Activated T-cell treated with anti-CD3 and anti-CD28 coated beads, Interleukin-2, amount 50 U/mL, for 4 hours (primary cell): Measurements from ENCODE around the gene FSTL3. TPM values are rescaled to one million over a fixed set of nuclear protein-coding genes. Genes with fewer than 3 reads are reported as not detected.
"Not testable (repeated sequence)": the region's sequence is repeated elsewhere in the genome, so short reads cannot be mapped to it uniquely, and the experiment has no call there.

ENCODE experiments used
- ATAC-seq, 2 donors: fragments of 200-7000 bp; cut with Tn5 transposase; one replicate each; pipeline ENCODE4 v1.10.0; 2021
- DNase-seq: peaks from one replicate; pipeline ENCODE4 v3.0.0-alpha.2; 2020
- H3K27me3 Mint-ChIP-seq: one replicate; pipeline ENCODE4 v1.8.0; 2021; ENCODE audit warnings: low read depth, mixed read lengths
- H3K36me3 Mint-ChIP-seq: one replicate; pipeline ENCODE4 v1.8.0; 2022; ENCODE audit warnings: mixed read lengths; ENCODE audit not compliant: insufficient read depth
- H3K4me1 Mint-ChIP-seq: one replicate; pipeline ENCODE4 v1.8.0; 2021; ENCODE audit warnings: low read depth, mixed read lengths
- H3K4me3 Mint-ChIP-seq: one replicate; pipeline ENCODE4 v1.8.0; 2021; ENCODE audit warnings: mild to moderate bottlenecking, moderate library complexity, mixed read lengths
- H3K9me3 Mint-ChIP-seq: one replicate; pipeline ENCODE4 v1.8.0; 2021; ENCODE audit warnings: mixed read lengths
- total RNA-seq, 3 donors: library from RNA; stranded (reverse); gene quantifications; one replicate each; pipeline ENCODE4 v1.2.1, GENCODE V29; 2021

Gene FSTL3
- total RNA-seq, 3 donors from 2014 or later: 8.0 to 9.9 (median 8.3) TPM

DNA sequence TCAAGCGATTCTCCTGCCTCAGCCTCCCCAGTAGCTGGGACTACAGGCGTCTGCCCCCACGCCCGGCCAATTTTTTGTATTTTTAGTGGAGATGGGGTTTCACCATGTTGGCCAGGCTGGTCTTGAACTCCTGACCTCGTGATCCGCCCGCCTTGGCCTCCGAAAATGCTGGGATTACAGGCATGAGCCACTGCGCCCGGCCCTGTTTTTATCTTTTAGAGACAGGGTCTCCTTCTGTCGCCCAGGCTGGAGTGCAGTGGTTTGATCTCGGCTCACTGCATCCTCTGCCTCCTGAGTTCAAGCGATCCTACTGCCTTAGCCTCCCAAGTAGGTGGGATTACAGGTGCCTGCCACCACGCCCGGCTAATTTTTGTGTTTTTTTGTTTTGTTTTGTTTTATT, 22.3 kb downstream of the FSTL3 start:
- peaks cover 35% of the 10 kb centered on the region for H3K27me3 Mint-ChIP-seq
- not testable (repeated sequence) for H3K4me3 Mint-ChIP-seq, H3K4me1 Mint-ChIP-seq, H3K36me3 Mint-ChIP-seq, H3K9me3 Mint-ChIP-seq, DNase-seq, ATAC-seq

DNA sequence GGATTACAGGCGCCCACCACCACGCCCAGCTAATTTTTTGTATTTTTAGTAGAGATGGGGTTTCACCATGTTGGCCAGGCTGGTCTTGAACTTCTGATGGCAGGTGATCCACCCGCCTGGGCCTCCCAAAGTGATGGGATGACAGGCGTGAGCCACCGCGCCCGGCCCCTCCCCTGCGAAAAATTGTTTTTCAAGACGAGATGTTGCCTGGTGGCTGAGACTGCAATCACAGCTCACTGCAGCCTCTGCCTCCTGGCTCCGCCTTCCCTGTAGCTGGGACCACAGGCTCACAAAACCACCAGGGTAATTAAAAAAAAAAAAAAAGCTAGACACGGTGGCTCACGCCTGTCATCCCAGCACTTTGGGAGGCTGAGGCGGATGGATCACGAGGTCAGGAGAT, 23.7 kb downstream of the FSTL3 start:
- not testable (repeated sequence) for H3K4me3 Mint-ChIP-seq, DNase-seq, H3K36me3 Mint-ChIP-seq, ATAC-seq, H3K4me1 Mint-ChIP-seq, H3K9me3 Mint-ChIP-seq
- peaks cover 33% of the 10 kb centered on the region for H3K27me3 Mint-ChIP-seq

DNA sequence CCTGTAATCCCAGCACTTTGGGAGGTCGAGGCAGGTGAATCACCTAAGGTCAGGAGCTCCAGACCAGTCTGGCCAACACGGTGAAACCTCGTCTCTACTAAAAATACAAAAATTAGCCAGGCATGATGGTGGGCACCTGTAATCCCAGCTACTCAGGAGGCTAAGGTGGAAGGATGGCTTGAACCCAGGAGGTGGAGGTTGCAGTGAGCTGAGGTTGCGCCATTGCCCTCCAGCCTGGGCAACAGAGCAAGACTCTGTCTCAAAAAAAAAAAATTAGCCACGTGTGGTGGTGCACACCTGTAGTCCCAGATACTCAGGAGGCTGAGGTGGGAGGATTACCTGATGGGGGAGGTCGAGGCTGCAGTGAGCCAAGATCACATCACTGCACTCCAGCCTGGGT, 26.7 kb downstream of the FSTL3 start:
- not testable (repeated sequence) for H3K4me3 Mint-ChIP-seq, H3K9me3 Mint-ChIP-seq, H3K36me3 Mint-ChIP-seq, ATAC-seq, H3K4me1 Mint-ChIP-seq, DNase-seq
- H3K27me3 Mint-ChIP-seq: peaks cover 31% of the 10 kb centered on the region

DNA sequence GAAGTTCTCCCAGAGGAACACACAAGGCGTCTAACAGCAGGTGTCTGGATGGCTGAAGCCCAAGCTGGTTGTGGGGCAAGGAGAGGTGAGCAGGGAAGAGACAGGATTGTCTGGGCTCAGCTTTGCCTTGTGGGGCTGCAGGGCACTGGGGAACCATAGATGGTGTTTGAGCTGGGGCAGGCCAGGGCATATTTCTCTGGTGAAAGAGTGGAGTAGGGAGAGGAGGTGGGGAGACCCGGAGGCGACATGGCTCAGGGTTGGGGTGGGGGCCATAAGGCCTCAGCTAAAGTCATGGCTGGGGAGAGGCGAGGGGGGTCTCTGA, 27.1 kb downstream of the FSTL3 start:
- Mint-ChIP-seq H3K9me3 (no peaks in the 10 kb centered on the region), H3K36me3 (no peaks in the 10 kb centered on the region), H3K4me3 (no peak overlapping the region), H3K27me3 (peaks cover 31% of the 10 kb centered on the region), H3K4me1 (peaks cover 5% of the 10 kb centered on the region)
- DNase-seq: no peak
- ATAC-seq: peak in 1 of 2 donors; percentile 12

DNA sequence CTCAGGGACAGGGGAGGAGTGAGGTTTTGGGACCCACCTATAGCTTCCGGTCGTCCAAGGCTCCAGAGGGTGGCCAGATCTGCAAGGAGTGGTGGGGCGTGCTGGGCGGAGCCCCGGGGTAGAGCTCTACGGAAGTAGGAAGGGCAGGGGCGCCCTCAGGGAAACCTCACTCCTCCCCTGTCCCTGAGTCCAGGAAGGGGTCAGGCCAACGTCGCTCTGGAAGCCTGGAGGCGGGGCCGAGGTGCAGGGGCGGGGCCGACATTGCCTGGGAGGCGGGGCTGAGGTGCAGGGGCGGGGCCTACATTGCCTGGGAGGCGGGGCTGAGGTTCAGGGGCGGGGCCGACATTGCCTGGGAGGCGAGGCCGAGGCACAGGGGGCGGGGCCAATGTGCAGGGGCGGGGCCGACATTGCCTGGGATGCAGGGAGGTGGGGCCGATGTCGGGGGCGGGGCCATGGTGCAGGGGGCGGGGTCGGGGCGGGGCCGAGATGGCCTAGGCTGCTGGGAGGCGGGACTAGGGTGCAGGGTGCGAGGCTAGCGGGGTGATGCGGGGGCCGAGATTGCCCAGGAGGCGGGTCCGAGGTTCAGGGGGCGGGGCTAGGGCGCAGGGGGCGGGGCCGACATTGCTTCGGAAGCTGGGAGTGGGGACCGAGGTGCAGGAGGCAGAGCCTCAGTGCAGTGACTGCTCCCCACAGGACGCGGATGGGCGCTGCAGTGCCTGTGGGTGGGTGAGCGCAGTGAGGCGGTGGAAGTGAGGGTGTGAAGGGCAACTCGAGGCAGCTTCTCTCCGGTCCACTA, 27.7 kb downstream of the FSTL3 start:
- Mint-ChIP-seq H3K9me3 (no peaks in the 10 kb centered on the region), H3K36me3 (no peaks in the 10 kb centered on the region), H3K27me3 (peaks cover 27% of the 10 kb centered on the region), H3K4me1 (peaks cover 5% of the 10 kb centered on the region), H3K4me3 (no peak overlapping the region)
- DNase-seq: peak; percentile 37
- ATAC-seq: peak; percentile 65 to 79

DNA sequence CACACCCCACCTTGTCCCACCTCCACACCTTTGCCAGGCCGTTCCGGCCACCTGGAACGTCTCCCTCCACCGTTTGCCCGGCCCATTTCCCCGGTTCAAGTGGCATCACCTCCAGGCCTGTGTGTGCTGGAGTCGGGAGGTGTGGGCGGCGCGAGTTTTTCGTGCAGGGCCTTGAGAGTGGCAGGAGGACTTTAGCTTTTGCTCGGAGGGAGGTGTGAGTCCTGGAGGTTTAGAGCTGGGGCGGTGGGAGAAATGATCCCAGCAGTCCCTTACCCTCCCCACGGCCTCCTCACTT, 28.2 kb downstream of the FSTL3 start:
- Mint-ChIP-seq H3K27me3 (peaks cover 26% of the 10 kb centered on the region), H3K4me1 (peaks cover 5% of the 10 kb centered on the region), H3K4me3 (no peak overlapping the region), H3K36me3 (no peaks in the 10 kb centered on the region), H3K9me3 (no peaks in the 10 kb centered on the region)
- DNase-seq: no peak
- ATAC-seq: peak in 1 of 2 donors; percentile 5

DNA sequence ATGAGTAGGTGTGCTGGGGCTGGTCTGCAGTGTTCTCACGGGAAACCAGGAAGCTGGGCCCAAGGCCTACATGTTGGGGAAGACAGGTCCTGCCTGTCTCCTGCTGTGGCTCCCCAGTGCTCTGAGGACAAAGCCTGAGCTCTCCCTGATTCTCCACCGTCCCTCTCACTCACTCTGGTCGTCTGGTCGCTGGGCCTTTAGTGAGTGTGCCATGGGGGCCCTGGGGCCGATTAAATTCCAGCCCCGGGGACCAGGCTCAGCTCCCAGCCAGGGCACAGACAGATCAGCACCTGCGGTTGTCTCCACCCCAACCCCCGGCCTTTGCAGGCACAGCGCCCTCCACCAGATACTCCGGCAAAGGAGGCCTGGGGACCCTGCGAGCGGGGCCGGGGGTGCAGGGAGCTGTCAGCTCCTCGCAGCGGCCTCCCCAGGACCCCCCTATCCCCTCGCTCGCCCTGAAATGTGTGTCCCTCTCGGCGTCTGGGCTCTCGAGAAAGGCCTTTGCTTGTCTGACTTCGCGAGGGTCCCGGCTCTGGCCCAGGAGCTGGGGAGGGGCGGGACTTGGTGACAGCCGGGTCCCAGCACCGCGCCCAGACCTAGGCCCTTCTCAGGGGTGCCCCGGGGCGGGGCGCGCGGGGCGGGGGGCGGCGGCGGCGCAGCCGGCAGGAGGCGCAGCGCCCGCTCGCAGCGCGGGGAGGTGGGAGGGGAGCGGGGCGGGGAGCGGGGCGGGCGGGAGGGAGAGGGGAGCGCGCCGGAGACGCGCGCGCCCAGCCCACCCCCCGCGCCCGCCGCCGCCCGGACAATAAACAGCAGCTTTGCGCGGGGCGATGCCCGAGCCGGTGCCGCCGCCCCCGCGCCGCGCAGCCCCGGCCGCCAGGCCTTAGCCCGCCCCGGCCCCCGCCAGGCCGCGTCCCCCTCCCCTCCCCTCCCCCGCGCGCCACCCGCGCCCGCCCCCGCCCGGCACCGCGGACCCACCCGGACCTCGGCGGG, 32.3 kb downstream of the FSTL3 start, which contains the start of gene PALM:
Gene PALM, plus strand, starts transcription at position 782 of the 990 bp plus-strand sequence. CDS start 212 bp downstream, outside the sequence.
- Mint-ChIP-seq H3K4me3 (no peak within 1 kb of the TSS), H3K4me1 (peaks cover 2% of the 10 kb centered on the region), H3K9me3 (no peaks in the 10 kb centered on the region), H3K27me3 (peaks cover 34% of the 10 kb centered on the region), H3K36me3 (no peaks in the 10 kb centered on the region)
- no peak for DNase-seq
- ATAC-seq: peak in 1 of 2 donors; percentile 39

DNA sequence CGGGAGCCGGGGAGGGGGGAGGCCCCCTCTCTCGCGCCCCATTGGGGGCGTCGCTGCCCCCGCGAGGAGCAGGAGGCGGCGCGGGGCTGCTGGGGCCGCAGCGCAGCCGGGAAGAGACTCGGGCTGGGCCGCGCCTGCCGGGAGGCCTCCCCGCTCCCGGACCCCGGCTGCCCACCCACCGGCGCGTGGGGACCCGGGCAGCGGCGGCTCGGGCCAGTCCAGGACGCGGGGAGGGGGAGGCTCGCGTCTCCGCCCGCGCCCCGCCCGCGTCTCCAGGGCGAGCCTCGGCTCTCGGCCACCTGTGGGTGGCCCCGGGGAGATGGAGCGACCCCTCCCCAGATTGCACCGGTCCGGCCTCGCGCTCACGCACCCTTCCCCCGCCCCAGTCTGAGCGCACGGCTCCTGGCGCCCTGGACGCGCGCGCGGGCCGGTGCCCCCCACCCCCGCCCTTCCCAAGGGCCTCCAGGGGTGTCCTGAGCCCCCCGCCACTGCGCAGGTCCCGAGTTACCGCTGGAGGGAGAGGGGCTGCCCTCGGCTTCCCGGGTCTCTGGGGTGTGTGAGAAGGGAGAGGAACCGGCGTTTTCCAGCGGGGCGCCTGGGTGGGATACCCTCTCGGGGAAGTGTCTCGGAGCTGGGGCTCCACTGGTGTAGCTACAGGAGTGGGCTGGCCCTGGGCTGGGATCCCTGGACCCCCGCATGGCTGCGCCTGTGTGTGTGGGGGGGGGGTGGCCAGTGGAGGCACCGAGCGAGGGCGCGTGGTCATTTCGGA, 33.2 kb downstream of the FSTL3 start:
- H3K36me3 Mint-ChIP-seq: no peaks in the 10 kb centered on the region
- no peak overlapping the region for H3K4me3 Mint-ChIP-seq
- no peaks in the 10 kb centered on the region for H3K9me3 Mint-ChIP-seq
- peaks cover 34% of the 10 kb centered on the region for H3K27me3 Mint-ChIP-seq
- peaks cover 2% of the 10 kb centered on the region for H3K4me1 Mint-ChIP-seq
- peak in 1 of 2 donors; percentile 8 for ATAC-seq
- no peak for DNase-seq

DNA sequence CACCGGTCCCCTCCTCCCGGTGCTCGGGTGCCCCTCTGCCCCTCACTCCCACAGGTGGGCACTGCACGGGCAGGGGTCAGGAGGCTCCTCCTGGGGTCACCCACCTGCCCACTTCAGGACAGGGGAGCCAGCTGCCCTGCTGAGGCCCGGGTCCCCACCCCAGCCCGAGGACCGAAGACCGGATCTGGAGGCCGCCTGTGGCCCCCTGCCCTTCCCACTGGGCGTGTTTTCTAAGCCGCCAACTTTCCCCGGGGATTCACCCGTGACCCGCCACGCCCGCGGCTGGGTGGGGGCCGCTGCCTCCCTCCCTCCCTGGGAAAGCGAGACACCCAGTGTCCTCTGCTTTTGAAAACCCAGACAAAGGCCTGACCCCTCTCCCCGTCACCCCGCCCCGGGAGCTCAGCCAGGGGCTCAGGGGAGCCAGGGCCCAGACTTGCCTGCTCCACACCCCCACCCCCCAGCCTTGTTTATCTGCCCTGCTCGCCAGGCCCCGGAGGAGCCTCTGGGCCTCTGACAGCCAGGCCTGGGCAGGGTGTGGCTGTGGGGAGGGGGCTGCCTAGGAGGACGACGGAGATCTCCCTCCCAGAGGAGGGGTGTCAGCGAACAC, 33.9 kb downstream of the FSTL3 start:
- DNase-seq: no peak
- H3K36me3 Mint-ChIP-seq: no peaks in the 10 kb centered on the region
- H3K4me3 Mint-ChIP-seq: no peak overlapping the region
- H3K9me3 Mint-ChIP-seq: no peaks in the 10 kb centered on the region
- H3K4me1 Mint-ChIP-seq: peaks cover 2% of the 10 kb centered on the region
- H3K27me3 Mint-ChIP-seq: peaks cover 34% of the 10 kb centered on the region
- ATAC-seq: no peak

DNA sequence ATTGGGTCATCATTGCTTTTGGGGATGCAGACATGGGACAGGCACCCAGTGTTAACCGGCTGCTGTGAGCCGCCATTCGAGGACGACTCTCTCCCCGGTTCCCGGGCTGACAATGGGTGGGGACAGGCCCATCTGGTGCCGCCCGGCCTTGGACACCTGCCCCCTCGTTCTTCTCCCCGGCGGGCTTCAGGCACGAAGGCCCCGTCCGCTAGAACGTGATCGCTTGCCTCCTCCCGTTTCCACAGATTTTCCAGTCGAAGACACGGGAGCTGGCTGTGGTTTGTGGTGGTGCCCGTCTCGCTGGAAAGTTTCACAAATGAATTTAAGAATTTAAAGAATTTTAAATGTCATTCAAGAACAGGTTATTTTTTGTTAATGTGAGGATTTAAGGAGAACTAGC, 34.6 kb downstream of the FSTL3 start:
- Mint-ChIP-seq H3K4me3 (no peak overlapping the region), H3K36me3 (peaks cover 4% of the 10 kb centered on the region), H3K4me1 (peaks cover 2% of the 10 kb centered on the region), H3K9me3 (peaks cover 4% of the 10 kb centered on the region), H3K27me3 (peaks cover 38% of the 10 kb centered on the region)
- no peak for DNase-seq
- no peak for ATAC-seq

DNA sequence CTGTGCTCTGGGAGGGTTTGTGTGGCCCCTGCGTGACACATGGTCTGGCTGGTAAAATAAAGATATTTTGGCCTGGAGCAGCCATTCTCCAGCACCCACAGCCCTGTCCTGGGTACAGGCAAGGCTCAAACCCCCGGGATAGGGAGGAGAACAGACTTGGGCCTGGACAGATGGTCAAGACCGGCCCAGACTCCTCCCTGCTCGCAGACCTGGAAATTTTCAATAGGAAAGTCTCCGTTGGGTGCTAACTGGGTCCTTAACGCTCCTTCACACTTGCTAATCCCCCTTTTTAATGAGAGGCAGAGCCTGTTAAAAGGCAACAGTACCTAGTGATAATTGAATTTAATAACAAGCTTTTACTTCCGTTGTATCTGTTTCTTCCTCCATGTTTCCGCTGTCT, 35.1 kb downstream of the FSTL3 start:
- no peak for ATAC-seq
- Mint-ChIP-seq H3K4me1 (peaks cover 2% of the 10 kb centered on the region), H3K36me3 (peaks cover 4% of the 10 kb centered on the region), H3K4me3 (no peak overlapping the region), H3K9me3 (peaks cover 4% of the 10 kb centered on the region), H3K27me3 (peaks cover 40% of the 10 kb centered on the region)
- DNase-seq: no peak

DNA sequence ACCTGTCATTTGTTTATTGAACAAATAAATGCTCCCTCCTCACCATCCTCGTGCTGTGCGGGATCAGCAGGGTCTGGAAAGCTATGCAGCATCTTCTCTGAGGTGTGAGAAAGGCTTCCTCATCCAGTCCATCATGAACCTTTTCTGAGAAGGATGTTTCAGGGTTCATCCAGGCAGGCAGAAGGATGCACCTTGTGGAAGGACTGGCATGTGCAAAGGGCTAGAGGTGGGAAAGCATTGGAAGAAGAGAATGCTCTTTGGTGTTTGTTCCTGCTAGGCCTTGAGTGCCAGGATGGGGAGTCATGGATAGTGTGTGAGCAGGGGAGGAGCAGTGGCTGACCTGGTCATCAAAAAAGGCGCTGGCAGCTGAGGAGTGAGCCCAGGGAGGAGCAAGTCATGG, 39.2 kb downstream of the FSTL3 start:
- no peaks in the 10 kb centered on the region for H3K4me1 Mint-ChIP-seq

DNA sequence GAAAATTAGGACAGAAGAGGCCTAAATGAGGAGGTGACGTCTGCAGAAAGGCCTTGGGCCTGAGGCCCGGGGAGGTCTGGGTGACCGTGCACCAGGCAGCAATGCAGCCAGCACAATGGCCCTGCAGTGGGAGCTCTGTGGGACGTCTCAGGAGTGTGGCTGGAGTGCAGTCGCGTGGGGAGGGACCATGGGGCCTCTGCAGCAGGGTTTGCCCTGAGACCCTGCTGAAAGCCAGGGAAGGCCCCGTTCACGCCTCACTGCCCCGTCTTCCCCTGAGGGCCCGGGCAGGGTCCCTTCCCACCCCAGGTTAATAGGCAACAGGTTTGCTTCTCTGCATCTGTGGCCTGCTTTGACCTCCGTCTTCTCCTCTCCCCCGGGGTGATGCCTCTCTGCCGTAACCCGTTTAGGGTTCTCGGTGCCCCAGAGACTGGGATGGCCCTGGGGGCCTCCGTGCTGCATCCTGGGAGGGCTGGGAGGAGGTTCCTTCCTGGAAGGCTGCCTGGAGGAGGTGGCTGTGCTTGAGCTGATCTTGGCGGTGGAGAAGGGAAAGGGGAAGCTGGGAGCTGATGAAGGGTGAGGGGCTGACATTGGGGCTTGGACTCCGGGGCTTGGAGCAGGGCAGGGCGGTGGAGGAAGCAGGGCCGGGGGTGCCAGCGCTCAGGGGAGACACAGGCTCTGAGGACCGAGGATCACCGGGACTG, 42.2 kb downstream of the FSTL3 start:
- ATAC-seq: no peak
- Mint-ChIP-seq H3K4me3 (no peak overlapping the region), H3K27me3 (peaks cover 39% of the 10 kb centered on the region)

More for the DNA sequence above, 39.2 kb downstream of the FSTL3 start:
- no peak for ATAC-seq
- Mint-ChIP-seq H3K9me3 (peaks cover 4% of the 10 kb centered on the region), H3K4me3 (no peak overlapping the region), H3K27me3 (peaks cover 44% of the 10 kb centered on the region), H3K36me3 (peaks cover 4% of the 10 kb centered on the region)
- DNase-seq: no peak

More for the DNA sequence above, 42.2 kb downstream of the FSTL3 start:
- Mint-ChIP-seq H3K4me1 (no peaks in the 10 kb centered on the region), H3K9me3 (peaks cover 4% of the 10 kb centered on the region), H3K36me3 (peaks cover 4% of the 10 kb centered on the region)
- no peak for DNase-seq
